Iris pigment epithelial cell (primary cell): ENCODE measurements around the gene TTLL11.
"Not testable (repeated sequence)": the region's sequence is repeated elsewhere in the genome, so short reads cannot be mapped to it uniquely, and the experiment has no call there.

Experiments
- DNase-seq: peaks from one replicate; pipeline ENCODE4 v3.0.0-alpha.2; 2011; ENCODE audit warnings: low read depth

The TTLL11 gene

GRCh38 chr9:122001491-122002201 lies 91.5 kb downstream of the TTLL11 start:
- DNase-seq = peak; percentile 43

- DNase-seq = not testable (repeated sequence)
Measured at GRCh38 chr9:122000526-122000925, 92.6 kb downstream of the TTLL11 start.

- no peak for DNase-seq
Measured at GRCh38 chr9:121999556-121999955, 93.6 kb downstream of the TTLL11 start.

GRCh38 chr9:121998513-121999049 lies 94.5 kb downstream of the TTLL11 start:
- no peak for DNase-seq

GRCh38 chr9:121997791-121998190 lies 95.3 kb downstream of the TTLL11 start:
- peak; percentile 69 for DNase-seq

- DNase-seq = no peak
Measured at GRCh38 chr9:121996783-121997182, 96.3 kb downstream of the TTLL11 start.

- no peak for DNase-seq
Measured at GRCh38 chr9:121995997-121996396, 97.1 kb downstream of the TTLL11 start.

- peak; percentile 70 for DNase-seq
Measured at GRCh38 chr9:121992571-121993212, 100.4 kb downstream of the TTLL11 start.

- no peak for DNase-seq
Measured at GRCh38 chr9:121991307-121991661, 101.8 kb downstream of the TTLL11 start.

- no peak for DNase-seq
Measured at GRCh38 chr9:121990600-121991306, 102.4 kb downstream of the TTLL11 start.

- peak; percentile 28 for DNase-seq
Measured at GRCh38 chr9:121989010-121989409, 104.1 kb downstream of the TTLL11 start.

- no peak for DNase-seq
Measured at GRCh38 chr9:121987314-121987713, 105.8 kb downstream of the TTLL11 start.

- DNase-seq = no peak
Measured at GRCh38 chr9:121985792-121986494, 107.2 kb downstream of the TTLL11 start.

- DNase-seq = peak; percentile 83
Measured at GRCh38 chr9:121984726-121985402, 108.2 kb downstream of the TTLL11 start.

- no peak for DNase-seq
Measured at GRCh38 chr9:121983736-121984135, 109.4 kb downstream of the TTLL11 start.

- DNase-seq = no peak
Measured at GRCh38 chr9:121981118-121981883, 111.8 kb downstream of the TTLL11 start.

GRCh38 chr9:121980665-121981064 lies 112.4 kb downstream of the TTLL11 start:
- not testable (repeated sequence) for DNase-seq

- DNase-seq = no peak
Measured at GRCh38 chr9:121979736-121980135, 113.4 kb downstream of the TTLL11 start.

GRCh38 chr9:121976751-121977150 lies 116.4 kb downstream of the TTLL11 start:
- DNase-seq = peak; percentile 74

- no peak for DNase-seq
Measured at GRCh38 chr9:121975801-121976277, 117.3 kb downstream of the TTLL11 start.

GRCh38 chr9:121974421-121974820 lies 118.7 kb downstream of the TTLL11 start:
- no peak for DNase-seq
